Subcutaneous adipose tissue (tissue), 4 donors: Measurements from ENCODE around the gene ACOX3. TPM values are rescaled to one million over a fixed set of nuclear protein-coding genes. Genes with fewer than 3 reads are reported as not detected.

ENCODE experiments used
- total RNA-seq, 4 donors: library from RNA; depleted of rRNA; stranded (reverse); fragments of >200 nt; gene quantifications; one replicate each; pipeline ENCODE4 v1.1.0, GENCODE V29; 2016
- TF ChIP-seq, protein P1 (sequence below): fragments of 450-650 bp; IDR thresholded peaks from one replicate; pipeline ENCODE4 v1.5.1; 2016; ENCODE audit warnings: low read depth, mild to moderate bottlenecking, control low read depth, antibody characterized with exemption, moderate library complexity

ACOX3 gene
- total RNA-seq, 4 donors from 2014 or later: 12.2 to 33.7 (median 17.3) TPM

DNA sequence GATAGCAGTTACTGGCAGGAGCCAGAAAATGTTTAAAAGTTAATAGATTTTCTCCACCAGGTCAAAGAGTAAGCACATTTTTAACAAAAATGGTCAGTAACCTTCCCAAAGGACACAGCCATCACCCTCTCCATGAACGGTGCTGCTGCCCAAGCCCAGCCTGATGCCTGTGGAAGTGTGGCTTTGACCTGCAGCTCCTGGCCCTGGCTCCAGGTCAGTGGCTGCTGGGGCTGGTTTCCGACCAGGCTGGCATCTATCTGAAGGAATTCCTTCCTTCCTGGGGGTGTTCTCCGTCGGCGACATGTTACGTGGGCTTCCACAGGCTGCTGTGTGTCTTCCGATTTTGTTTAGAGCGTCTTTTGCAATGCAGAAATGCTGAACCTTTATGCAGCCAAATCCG lies 61.7 kb downstream of the ACOX3 start:
- TF ChIP-seq, protein P1, sequence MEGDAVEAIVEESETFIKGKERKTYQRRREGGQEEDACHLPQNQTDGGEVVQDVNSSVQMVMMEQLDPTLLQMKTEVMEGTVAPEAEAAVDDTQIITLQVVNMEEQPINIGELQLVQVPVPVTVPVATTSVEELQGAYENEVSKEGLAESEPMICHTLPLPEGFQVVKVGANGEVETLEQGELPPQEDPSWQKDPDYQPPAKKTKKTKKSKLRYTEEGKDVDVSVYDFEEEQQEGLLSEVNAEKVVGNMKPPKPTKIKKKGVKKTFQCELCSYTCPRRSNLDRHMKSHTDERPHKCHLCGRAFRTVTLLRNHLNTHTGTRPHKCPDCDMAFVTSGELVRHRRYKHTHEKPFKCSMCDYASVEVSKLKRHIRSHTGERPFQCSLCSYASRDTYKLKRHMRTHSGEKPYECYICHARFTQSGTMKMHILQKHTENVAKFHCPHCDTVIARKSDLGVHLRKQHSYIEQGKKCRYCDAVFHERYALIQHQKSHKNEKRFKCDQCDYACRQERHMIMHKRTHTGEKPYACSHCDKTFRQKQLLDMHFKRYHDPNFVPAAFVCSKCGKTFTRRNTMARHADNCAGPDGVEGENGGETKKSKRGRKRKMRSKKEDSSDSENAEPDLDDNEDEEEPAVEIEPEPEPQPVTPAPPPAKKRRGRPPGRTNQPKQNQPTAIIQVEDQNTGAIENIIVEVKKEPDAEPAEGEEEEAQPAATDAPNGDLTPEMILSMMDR: no peak

DNA sequence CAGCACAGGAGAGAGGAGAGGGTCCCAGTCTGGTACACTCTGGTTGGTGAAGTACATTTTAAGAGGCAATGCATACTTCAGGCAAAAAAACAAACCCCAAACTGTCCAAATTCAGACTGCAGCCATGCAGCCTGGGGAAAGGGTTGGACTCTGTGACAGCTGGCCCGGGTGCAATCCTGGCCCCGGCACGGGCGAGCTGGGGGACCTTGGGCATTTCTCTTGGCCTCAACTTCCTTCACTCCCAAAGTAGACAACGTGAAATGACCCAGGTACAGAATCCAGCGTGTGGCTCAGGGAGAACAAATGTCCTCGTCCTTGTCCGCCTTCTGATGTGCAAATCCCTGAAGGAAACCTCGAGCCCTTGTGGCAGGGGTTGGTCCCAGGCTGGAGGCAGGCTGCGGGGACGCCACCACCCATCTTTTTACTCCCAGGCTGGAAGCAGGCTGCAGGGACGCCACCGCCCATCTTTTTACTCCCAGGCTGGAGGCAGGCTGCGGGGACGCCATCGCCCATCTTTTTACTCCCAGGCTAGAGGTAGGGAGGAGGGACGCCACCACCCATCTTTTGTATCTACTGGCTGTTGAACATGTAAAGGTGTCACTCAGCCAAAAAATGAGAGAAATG lies 62.3 kb downstream of the ACOX3 start:
- TF ChIP-seq, protein P1: no peak

GRCh38 chr4:8377103-8378075 lies 63.1 kb downstream of the ACOX3 start:
- TF ChIP-seq, protein P1: no peak

DNA sequence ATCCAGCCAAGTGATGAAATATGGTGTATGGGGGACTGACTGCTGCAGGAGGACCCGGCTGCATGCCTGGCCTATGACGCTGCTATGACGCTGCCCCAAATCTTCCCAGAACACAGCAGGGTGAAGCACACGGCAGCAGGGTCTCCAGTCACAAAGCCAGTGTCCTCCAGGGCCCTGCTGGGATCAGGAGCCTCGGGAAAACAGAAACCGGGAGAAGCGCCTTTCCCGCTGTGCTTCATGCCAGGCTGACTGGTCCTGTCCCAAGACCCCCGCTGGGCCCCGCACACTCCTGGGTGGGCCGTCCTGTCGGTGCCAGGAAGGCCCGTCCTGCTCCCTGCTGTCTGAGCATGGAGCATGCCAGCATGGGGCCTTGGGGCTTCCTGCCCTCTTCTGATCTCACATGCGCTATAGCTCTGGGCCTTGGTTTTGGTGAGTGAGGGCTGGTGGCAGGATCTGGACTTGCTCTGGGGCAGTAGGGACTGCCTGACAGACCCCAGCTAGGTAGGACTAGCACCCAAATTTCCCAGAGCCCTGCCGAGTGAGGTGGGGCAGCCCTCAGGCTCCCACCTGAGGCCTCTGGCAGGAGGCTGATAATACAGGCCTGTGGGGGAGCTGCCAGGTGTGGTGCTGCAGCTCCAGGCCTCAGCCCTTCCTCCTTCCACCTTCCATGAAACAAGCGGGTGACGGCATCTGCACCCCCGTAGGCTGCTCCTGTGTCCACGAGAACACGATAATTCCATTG lies 64.0 kb downstream of the ACOX3 start:
- TF ChIP-seq, protein P1: no peak

DNA sequence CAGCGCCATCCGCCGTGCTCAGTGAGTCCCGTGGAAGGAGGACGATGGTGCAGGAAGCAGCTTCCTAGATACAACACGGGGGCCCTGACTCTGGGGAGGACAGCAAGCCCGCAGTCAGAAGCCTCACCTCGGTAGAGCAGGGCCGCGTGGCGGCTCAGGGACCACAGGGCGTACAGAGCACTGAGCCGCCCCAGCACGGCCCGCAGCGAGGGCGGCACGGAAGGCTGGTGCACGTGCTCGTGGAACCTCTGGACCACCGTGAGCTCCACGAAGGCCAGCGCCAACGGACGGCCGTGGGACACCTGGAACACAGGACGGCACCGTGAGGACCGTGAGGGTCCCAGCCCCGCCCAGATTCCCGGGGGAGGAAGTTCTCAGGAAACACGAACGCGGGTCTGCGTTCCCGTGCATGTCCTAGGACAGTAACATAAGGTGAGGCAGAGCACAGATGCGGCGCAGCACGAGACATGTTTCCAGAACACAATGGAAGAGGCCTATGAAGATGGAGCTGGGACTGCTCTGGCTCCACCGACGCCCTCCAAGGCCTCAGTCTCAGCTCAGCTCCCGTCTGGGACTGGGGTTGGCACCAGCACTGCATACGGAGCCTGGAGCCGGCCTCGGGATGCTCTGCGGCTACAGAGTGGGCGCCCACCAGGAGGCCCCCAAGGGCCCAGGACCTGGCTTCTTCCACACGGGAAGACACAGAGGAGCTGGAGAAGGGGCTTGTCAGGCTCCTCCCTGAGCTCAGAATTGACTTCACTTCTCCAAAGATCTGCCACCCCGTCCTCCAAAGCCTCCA lies 65.5 kb downstream of the ACOX3 start:
- TF ChIP-seq, protein P1: no peak

DNA sequence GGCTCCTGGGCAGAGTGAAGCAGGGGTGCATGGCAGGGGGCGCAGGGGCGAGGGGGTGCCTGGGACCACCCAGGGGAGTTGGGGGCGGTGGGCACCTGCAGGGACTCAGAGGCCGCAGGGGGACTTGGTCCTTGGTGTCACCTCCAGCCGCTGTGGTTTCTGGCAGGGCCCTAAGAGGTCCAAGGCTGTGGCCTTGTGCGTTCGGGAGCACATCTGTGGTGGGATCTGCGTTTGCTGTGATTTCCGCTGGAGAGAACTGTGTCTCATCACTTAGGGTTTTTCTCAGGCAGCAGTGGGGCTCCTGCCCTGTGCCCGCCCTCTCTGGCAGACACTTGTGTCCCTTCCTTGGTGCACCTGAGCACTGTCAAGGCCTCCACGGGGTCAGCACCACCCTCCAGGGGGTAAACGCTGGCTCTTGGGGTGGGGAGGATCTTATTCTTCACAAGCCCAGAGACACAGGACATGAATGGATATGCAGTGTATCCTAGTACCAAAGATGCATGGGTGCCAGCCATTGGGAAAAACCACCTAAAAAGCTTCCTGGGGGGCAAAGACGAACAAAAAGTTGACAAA lies 66.5 kb downstream of the ACOX3 start:
- TF ChIP-seq, protein P1: no peak
